Left colon (tissue), 2 donors: Measurements from ENCODE around the gene GTF3C5. TPM values are rescaled to one million over a fixed set of nuclear protein-coding genes. Genes with fewer than 3 reads are reported as not detected.
"Not testable (repeated sequence)": the region's sequence is repeated elsewhere in the genome, so short reads cannot be mapped to it uniquely, and the experiment has no call there.

Source experiments
- ATAC-seq: fragments of 200-7000 bp; cut with Tn5 transposase; one replicate; pipeline ENCODE4 v1.9.1; 2020; ENCODE audit warnings: mild to moderate bottlenecking, moderate library complexity
- DNase-seq, 2 donors: peaks; one replicate each; pipeline ENCODE4 v3.0.0-alpha.2; 2020
- intact Hi-C, 2 donors: fragments of 100-400 bp; cut with DNase I in 1 of 2; cut with micrococcal nuclease in 1 of 2; formaldehyde crosslinking; loops; one replicate each; pipeline versions ENCODE4 v1.11.2 to v1.14.0; 2022; cut with DNase I, micrococcal nuclease
- long read RNA-seq: library from polyadenylated mRNA; unstranded; transcript quantifications from one replicate; pipeline ENCODE4 v2.0.0, GENCODE V29; 2021
- total RNA-seq, 2 donors: library from RNA; stranded (reverse); fragmentation: NEBNext Ultra II Directional; extraction: Animal tissue kit (Norgen Biotek cat#: 25700); gene quantifications; one replicate each; pipeline ENCODE4 v1.2.1, GENCODE V29; 2021
- donor health status: DM: no; HTN: no; CAD: no.
- donor health status: DM: yes; HTN: yes; CAD: no.

The GTF3C5 gene
- total RNA-seq: 10 to 100 TPM; 39.0 to 44.4 TPM
- long read RNA-seq, transcript GTF3C5-202 (11 exons, 2,406 nt): major isoform, 26 of 58 reads
- long read RNA-seq, partial matches to known transcripts: 23 of 58 reads
- long read RNA-seq, other reads (novel, unspliced or antisense): 4 of 58 reads

- intact Hi-C loops: loop anchor here in 1 of 2 donors (10.0 kb wide), 1 partner anchor 114 kb away; no protein-coding TSS in a partner anchor
- DNase-seq (peak; percentile 92 to 93), ATAC-seq (peak; percentile 95)
Measured at GRCh38 chr9:133030317-133031129, at the start of gene GTF3C5. GTF3C5 (plus strand) TSS chr9:133030997; CDS start chr9:133031012, 15 bp downstream.

GRCh38 chr9:132982458-132982857 is 48.3 kb upstream of the GTF3C5 start:
- ATAC-seq: peak; percentile 46
- no peak for DNase-seq
- intact Hi-C loops: no loop called here

- intact Hi-C loops: no loop called here
- DNase-seq: no peak
- ATAC-seq: no peak
Measured at GRCh38 chr9:132983491-132984201, 47.2 kb upstream of the GTF3C5 start.

GRCh38 chr9:132984202-132985070 is 46.4 kb upstream of the GTF3C5 start:
- no peak for ATAC-seq
- intact Hi-C loops: no loop called here
- no peak for DNase-seq

GRCh38 chr9:132985071-132985350 is 45.8 kb upstream of the GTF3C5 start:
- ATAC-seq (no peak), DNase-seq (no peak)
- intact Hi-C loops: no loop called here

GRCh38 chr9:132985489-132985888 is 45.3 kb upstream of the GTF3C5 start:
- ATAC-seq (no peak), DNase-seq (no peak)
- intact Hi-C loops: no loop called here

GRCh38 chr9:132986114-132986513 is 44.7 kb upstream of the GTF3C5 start:
- no peak for ATAC-seq
- no peak for DNase-seq
- intact Hi-C loops: no loop called here

GRCh38 chr9:132986640-132987620 is 43.9 kb upstream of the GTF3C5 start:
- DNase-seq (no peak), ATAC-seq (peak; percentile 24)
- intact Hi-C loops: no loop called here

- DNase-seq (no peak), ATAC-seq (no peak)
- intact Hi-C loops: no loop called here
Measured at GRCh38 chr9:132988244-132989013, 42.4 kb upstream of the GTF3C5 start.

GRCh38 chr9:132989014-132989310 is 41.8 kb upstream of the GTF3C5 start:
- intact Hi-C loops: no loop called here
- ATAC-seq: no peak
- no peak for DNase-seq

- ATAC-seq: peak; percentile 3
- no peak for DNase-seq
- intact Hi-C loops: no loop called here
Measured at GRCh38 chr9:132989414-132989996, 41.3 kb upstream of the GTF3C5 start.

GRCh38 chr9:132989998-132990557 is 40.7 kb upstream of the GTF3C5 start:
- ATAC-seq: peak; percentile 15
- DNase-seq, intact Hi-C loops: not testable (repeated sequence)

GRCh38 chr9:132990781-132991180 is 40.0 kb upstream of the GTF3C5 start:
- intact Hi-C loops: no loop called here
- ATAC-seq (peak; percentile 14), DNase-seq (no peak)

GRCh38 chr9:132991351-132992300 is 39.2 kb upstream of the GTF3C5 start:
- DNase-seq (no peak), ATAC-seq (no peak)
- intact Hi-C loops: no loop called here

- intact Hi-C loops: no loop called here
- ATAC-seq (no peak), DNase-seq (no peak)
Measured at GRCh38 chr9:132993511-132993939, 37.3 kb upstream of the GTF3C5 start.
